HEK293T (cell line): ENCODE measurements around the gene ADIPOR2.

Source experiments
- BHLHE40 ChIP-seq: fragments of 450-650 bp; IDR thresholded peaks from 2 replicates; pipeline ENCODE4 v1.6.1; 2016; ENCODE audit warnings: mild to moderate bottlenecking, moderate library complexity, borderline replicate concordance
- CTBP1 ChIP-seq: fragments of 450-650 bp; IDR thresholded peaks from 2 replicates; pipeline ENCODE4 v1.6.1; 2016; ENCODE audit warnings: borderline replicate concordance
- FOXK2 ChIP-seq: fragments of 450-650 bp; IDR thresholded peaks from 2 replicates; pipeline ENCODE4 v1.6.1; 2016; ENCODE audit warnings: mild to moderate bottlenecking
- HDGF ChIP-seq: fragments of 450-650 bp; IDR thresholded peaks from 2 replicates; pipeline ENCODE4 v1.6.1; 2017; ENCODE audit warnings: antibody characterized with exemption, borderline replicate concordance
- SP1 ChIP-seq: fragments of 450-650 bp; IDR thresholded peaks from 2 replicates; pipeline ENCODE4 v1.6.1; 2017
- SUZ12 ChIP-seq: fragments of 450-650 bp; IDR thresholded peaks from 2 replicates; pipeline ENCODE4 v1.6.1; 2016; ENCODE audit warnings: mild to moderate bottlenecking
- TARDBP ChIP-seq: fragments of 450-650 bp; IDR thresholded peaks from 2 replicates; pipeline ENCODE4 v1.6.1; 2016
- TF ChIP-seq, protein P1 (sequence below): fragments of 450-650 bp; IDR thresholded peaks from 2 replicates; pipeline ENCODE4 v1.6.1; 2016

DNA sequence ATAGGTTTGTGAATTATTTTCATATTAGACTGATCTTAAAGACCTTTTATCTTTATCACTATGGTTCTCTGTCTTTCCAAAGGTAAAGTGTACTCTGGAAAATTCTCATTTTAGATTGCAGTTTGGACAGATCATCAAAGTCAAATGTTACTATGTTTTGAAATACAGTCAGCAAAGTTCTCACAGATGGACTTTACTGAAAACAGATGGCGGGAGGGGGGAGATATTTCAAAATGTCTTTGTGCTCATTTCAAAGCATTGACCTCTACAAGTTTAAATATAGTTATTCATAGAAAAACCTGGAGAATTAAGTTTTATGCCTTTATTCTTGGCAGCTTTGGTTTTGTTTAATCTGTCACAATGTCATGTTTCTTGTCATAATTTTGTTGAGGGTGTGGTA, 77.7 kb downstream of the ADIPOR2 start:
- no peak for TF ChIP-seq SUZ12
- no peak for TF ChIP-seq BHLHE40
- TF ChIP-seq SP1, result no peak
- TF ChIP-seq TARDBP, result no peak
- no peak for TF ChIP-seq CTBP1
- no peak for TF ChIP-seq HDGF
- TF ChIP-seq, protein P1, sequence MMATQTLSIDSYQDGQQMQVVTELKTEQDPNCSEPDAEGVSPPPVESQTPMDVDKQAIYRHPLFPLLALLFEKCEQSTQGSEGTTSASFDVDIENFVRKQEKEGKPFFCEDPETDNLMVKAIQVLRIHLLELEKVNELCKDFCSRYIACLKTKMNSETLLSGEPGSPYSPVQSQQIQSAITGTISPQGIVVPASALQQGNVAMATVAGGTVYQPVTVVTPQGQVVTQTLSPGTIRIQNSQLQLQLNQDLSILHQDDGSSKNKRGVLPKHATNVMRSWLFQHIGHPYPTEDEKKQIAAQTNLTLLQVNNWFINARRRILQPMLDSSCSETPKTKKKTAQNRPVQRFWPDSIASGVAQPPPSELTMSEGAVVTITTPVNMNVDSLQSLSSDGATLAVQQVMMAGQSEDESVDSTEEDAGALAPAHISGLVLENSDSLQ, result no peak
- TF ChIP-seq FOXK2, result no peak
